Astrocyte (in vitro differentiated cells and primary cell): ENCODE data around the gene KBTBD6. TPM values are rescaled to one million over a fixed set of nuclear protein-coding genes. Genes with fewer than 3 reads are reported as not detected.
"Not testable (repeated sequence)": the region's sequence is repeated elsewhere in the genome, so short reads cannot be mapped to it uniquely, and the experiment has no call there.

ENCODE experiments used
- DNase-seq: peaks from one replicate; pipeline ENCODE4 v3.0.0-alpha.2; 2010; ENCODE audit warnings: low read depth
- FAIRE-seq: peaks from 2 replicates; lab custom pipeline; 2011; peaks lifted over from hg19 to GRCh38; lab: Jason Lieb, UNC
- H2AFZ ChIP-seq: 2 replicates; pipeline ENCODE4 v1.6.0; 2012; ENCODE audit warnings: low read depth, low read length, inconsistent platforms
- H3K27ac ChIP-seq: 2 replicates; pipeline ENCODE4 v1.5.1; 2011; ENCODE audit warnings: low read depth, low read length, inconsistent platforms
- H3K27me3 ChIP-seq: 2 replicates; pipeline ENCODE4 v1.6.0; 2011; ENCODE audit warnings: low read length, inconsistent platforms; ENCODE audit not compliant: insufficient read depth
- H3K36me3 ChIP-seq: 2 replicates; pipeline ENCODE4 v1.5.1; 2011; ENCODE audit warnings: low read length, inconsistent platforms; ENCODE audit not compliant: insufficient read depth
- H3K4me1 ChIP-seq: 2 replicates; pipeline ENCODE4 v1.5.1; 2011; ENCODE audit warnings: low read length, inconsistent platforms; ENCODE audit not compliant: insufficient read depth
- H3K4me2 ChIP-seq: 2 replicates; pipeline ENCODE4 v1.6.0; 2012; ENCODE audit warnings: low read length, inconsistent platforms
- H3K4me3 ChIP-seq: 2 replicates; pipeline ENCODE4 v1.5.1; 2011; ENCODE audit warnings: low read depth, mild to moderate bottlenecking, low read length, inconsistent platforms; ENCODE audit not compliant: insufficient read depth
- H3K79me2 ChIP-seq: 2 replicates; pipeline ENCODE4 v1.6.0; 2012; ENCODE audit warnings: mild to moderate bottlenecking, low read length, inconsistent platforms; ENCODE audit not compliant: insufficient read depth
- H3K9ac ChIP-seq: 2 replicates; pipeline ENCODE4 v1.6.0; 2012; ENCODE audit warnings: mild to moderate bottlenecking, low read length, inconsistent platforms
- H3K9me3 ChIP-seq: 2 replicates; pipeline ENCODE4 v1.5.1; 2012; ENCODE audit warnings: low read depth, mild to moderate bottlenecking, low read length, inconsistent platforms; ENCODE audit not compliant: insufficient read depth
- H4K20me1 ChIP-seq: 2 replicates; pipeline ENCODE4 v1.6.0; 2012; ENCODE audit warnings: low read length, inconsistent platforms; ENCODE audit not compliant: insufficient read depth
- H3K27ac Mint-ChIP-seq: one replicate; pipeline ENCODE4 v1.8.0; 2021; ENCODE audit warnings: mild to moderate bottlenecking, mixed read lengths; ENCODE audit not compliant: unreplicated experiment
- H3K27me3 Mint-ChIP-seq: one replicate; pipeline ENCODE4 v1.8.0; 2021; ENCODE audit warnings: low read depth, mixed read lengths; ENCODE audit not compliant: unreplicated experiment
- H3K36me3 Mint-ChIP-seq: one replicate; pipeline ENCODE4 v1.8.0; 2021; ENCODE audit warnings: low read depth, mixed read lengths; ENCODE audit not compliant: unreplicated experiment
- H3K4me1 Mint-ChIP-seq: one replicate; pipeline ENCODE4 v1.8.0; 2021; ENCODE audit warnings: low read depth, mixed read lengths; ENCODE audit not compliant: unreplicated experiment
- H3K4me3 Mint-ChIP-seq: one replicate; pipeline ENCODE4 v1.8.0; 2021; ENCODE audit warnings: mild to moderate bottlenecking, moderate library complexity, mixed read lengths; ENCODE audit not compliant: unreplicated experiment
- H3K9me3 Mint-ChIP-seq: one replicate; pipeline ENCODE4 v1.8.0; 2021; ENCODE audit warnings: mild to moderate bottlenecking, mixed read lengths; ENCODE audit not compliant: unreplicated experiment
- CTCF ChIP-seq: IDR thresholded peaks from 2 replicates; pipeline ENCODE4 v1.5.1; 2011; ENCODE audit warnings: low read depth, mild to moderate bottlenecking, inconsistent platforms, low read length, moderate library complexity; ENCODE audit not compliant: insufficient read depth
- EZH2 ChIP-seq: IDR thresholded peaks from 2 replicates; pipeline ENCODE4 v1.6.1; 2012; ENCODE audit warnings: mild to moderate bottlenecking, low read length, inconsistent platforms; ENCODE audit not compliant: insufficient read depth
- total RNA-seq: library from RNA; stranded (reverse); gene quantifications from 2 replicates; pipeline ENCODE4 v1.2.1, GENCODE V29; 2021

The KBTBD6 gene
- total RNA-seq, 1 donor from 2014 or later: 9.6 TPM

GRCh38 chr13:41107104-41107571 lies 25.5 kb downstream of the KBTBD6 start:
- H2AFZ ChIP-seq: no peak overlapping the region
- FAIRE-seq (no peak), DNase-seq (no peak)
- H3K4me2 ChIP-seq: no peak overlapping the region
- H3K4me1 ChIP-seq: no peaks in the 10 kb centered on the region
- H3K27ac Mint-ChIP-seq: no peak overlapping the region
- H3K79me2 ChIP-seq: no peaks in the 10 kb centered on the region
- H3K27me3 Mint-ChIP-seq: no peaks in the 10 kb centered on the region
- H3K4me3 ChIP-seq: no peak overlapping the region
- no peaks in the 10 kb centered on the region for H3K9me3 ChIP-seq
- peaks cover 2% of the 10 kb centered on the region for H3K36me3 Mint-ChIP-seq
- no peaks in the 10 kb centered on the region for H4K20me1 ChIP-seq
- H3K9me3 Mint-ChIP-seq: no peaks in the 10 kb centered on the region
- no peak overlapping the region for H3K9ac ChIP-seq
- no peaks in the 10 kb centered on the region for H3K36me3 ChIP-seq
- TF ChIP-seq CTCF (no peak), EZH2 (no peak)
- no peaks in the 10 kb centered on the region for H3K4me1 Mint-ChIP-seq
- no peak overlapping the region for H3K27ac ChIP-seq
- no peak overlapping the region for H3K4me3 Mint-ChIP-seq
- H3K27me3 ChIP-seq: no peaks in the 10 kb centered on the region

- Histone ChIP-seq H4K20me1 (no peaks in the 10 kb centered on the region), H3K4me1 (no peaks in the 10 kb centered on the region), H3K27ac (no peak overlapping the region), H3K9me3 (no peaks in the 10 kb centered on the region), H3K9ac (no peak overlapping the region), H2AFZ (no peak overlapping the region), H3K4me2 (no peak overlapping the region), H3K4me3 (no peak overlapping the region), H3K36me3 (no peaks in the 10 kb centered on the region), H3K79me2 (no peaks in the 10 kb centered on the region), H3K27me3 (no peaks in the 10 kb centered on the region)
- no peak for DNase-seq
- peak; percentile 39 for FAIRE-seq
- no peaks in the 10 kb centered on the region for H3K27me3 Mint-ChIP-seq
- H3K4me3 Mint-ChIP-seq: no peak overlapping the region
- peaks cover 2% of the 10 kb centered on the region for H3K9me3 Mint-ChIP-seq
- TF ChIP-seq CTCF (no peak), EZH2 (no peak)
- H3K4me1 Mint-ChIP-seq: no peaks in the 10 kb centered on the region
- no peaks in the 10 kb centered on the region for H3K36me3 Mint-ChIP-seq
- H3K27ac Mint-ChIP-seq: no peak overlapping the region
These were observed 32.6 kb downstream of the KBTBD6 start for GRCh38 chr13:41099986-41100385.

GRCh38 chr13:41098761-41099160 lies 33.8 kb downstream of the KBTBD6 start:
- no peaks in the 10 kb centered on the region for H3K27me3 Mint-ChIP-seq
- Histone ChIP-seq H3K27ac (no peak overlapping the region), H3K4me2 (no peak overlapping the region), H3K9me3 (no peaks in the 10 kb centered on the region), H3K36me3 (no peaks in the 10 kb centered on the region), H3K4me3 (no peak overlapping the region), H4K20me1 (no peaks in the 10 kb centered on the region), H3K9ac (no peak overlapping the region), H3K79me2 (no peaks in the 10 kb centered on the region), H3K4me1 (no peaks in the 10 kb centered on the region), H2AFZ (no peak overlapping the region), H3K27me3 (no peaks in the 10 kb centered on the region)
- H3K4me1 Mint-ChIP-seq: no peaks in the 10 kb centered on the region
- H3K36me3 Mint-ChIP-seq: no peaks in the 10 kb centered on the region
- TF ChIP-seq CTCF (no peak), EZH2 (no peak)
- DNase-seq (no peak), FAIRE-seq (no peak)
- no peak overlapping the region for H3K27ac Mint-ChIP-seq
- H3K4me3 Mint-ChIP-seq: no peak overlapping the region
- H3K9me3 Mint-ChIP-seq: peaks cover 2% of the 10 kb centered on the region

GRCh38 chr13:41095681-41096080 lies 36.9 kb downstream of the KBTBD6 start:
- DNase-seq, H3K9ac ChIP-seq, H3K4me3 Mint-ChIP-seq, H3K4me3 ChIP-seq, H3K79me2 ChIP-seq, H3K9me3 Mint-ChIP-seq, H3K36me3 ChIP-seq, H3K4me2 ChIP-seq, H2AFZ ChIP-seq, H3K27ac ChIP-seq, H3K9me3 ChIP-seq, FAIRE-seq, H3K4me1 Mint-ChIP-seq, H3K27ac Mint-ChIP-seq, H3K36me3 Mint-ChIP-seq, H3K27me3 Mint-ChIP-seq, H4K20me1 ChIP-seq, H3K4me1 ChIP-seq, H3K27me3 ChIP-seq: not testable (repeated sequence)
